ENCODE results near the gene LEMD1.

Gene LEMD1

GRCh38 chr1:205353191-205353590 is 68.7 kb downstream of the LEMD1 start (continued):
- TF ChIP-seq, protein P1, sequence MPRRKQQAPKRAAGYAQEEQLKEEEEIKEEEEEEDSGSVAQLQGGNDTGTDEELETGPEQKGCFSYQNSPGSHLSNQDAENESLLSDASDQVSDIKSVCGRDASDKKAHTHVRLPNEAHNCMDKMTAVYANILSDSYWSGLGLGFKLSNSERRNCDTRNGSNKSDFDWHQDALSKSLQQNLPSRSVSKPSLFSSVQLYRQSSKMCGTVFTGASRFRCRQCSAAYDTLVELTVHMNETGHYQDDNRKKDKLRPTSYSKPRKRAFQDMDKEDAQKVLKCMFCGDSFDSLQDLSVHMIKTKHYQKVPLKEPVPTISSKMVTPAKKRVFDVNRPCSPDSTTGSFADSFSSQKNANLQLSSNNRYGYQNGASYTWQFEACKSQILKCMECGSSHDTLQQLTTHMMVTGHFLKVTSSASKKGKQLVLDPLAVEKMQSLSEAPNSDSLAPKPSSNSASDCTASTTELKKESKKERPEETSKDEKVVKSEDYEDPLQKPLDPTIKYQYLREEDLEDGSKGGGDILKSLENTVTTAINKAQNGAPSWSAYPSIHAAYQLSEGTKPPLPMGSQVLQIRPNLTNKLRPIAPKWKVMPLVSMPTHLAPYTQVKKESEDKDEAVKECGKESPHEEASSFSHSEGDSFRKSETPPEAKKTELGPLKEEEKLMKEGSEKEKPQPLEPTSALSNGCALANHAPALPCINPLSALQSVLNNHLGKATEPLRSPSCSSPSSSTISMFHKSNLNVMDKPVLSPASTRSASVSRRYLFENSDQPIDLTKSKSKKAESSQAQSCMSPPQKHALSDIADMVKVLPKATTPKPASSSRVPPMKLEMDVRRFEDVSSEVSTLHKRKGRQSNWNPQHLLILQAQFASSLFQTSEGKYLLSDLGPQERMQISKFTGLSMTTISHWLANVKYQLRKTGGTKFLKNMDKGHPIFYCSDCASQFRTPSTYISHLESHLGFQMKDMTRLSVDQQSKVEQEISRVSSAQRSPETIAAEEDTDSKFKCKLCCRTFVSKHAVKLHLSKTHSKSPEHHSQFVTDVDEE (CRISPR knock-in tag; IDR thresholded peaks at IDR 0.05): no peak
- TF ChIP-seq ESRRG (CRISPR knock-in tag; IDR thresholded peaks at IDR 0.05) (no peak), RARB (CRISPR knock-in tag; IDR thresholded peaks at IDR 0.05) (no peak), POU6F1 (CRISPR knock-in tag; IDR thresholded peaks at IDR 0.05; ENCODE audit: borderline replicate concordance, low read depth) (no peak), GLIS3 (CRISPR knock-in tag; IDR thresholded peaks at IDR 0.05) (no peak)
- TF ChIP-seq, protein P2, sequence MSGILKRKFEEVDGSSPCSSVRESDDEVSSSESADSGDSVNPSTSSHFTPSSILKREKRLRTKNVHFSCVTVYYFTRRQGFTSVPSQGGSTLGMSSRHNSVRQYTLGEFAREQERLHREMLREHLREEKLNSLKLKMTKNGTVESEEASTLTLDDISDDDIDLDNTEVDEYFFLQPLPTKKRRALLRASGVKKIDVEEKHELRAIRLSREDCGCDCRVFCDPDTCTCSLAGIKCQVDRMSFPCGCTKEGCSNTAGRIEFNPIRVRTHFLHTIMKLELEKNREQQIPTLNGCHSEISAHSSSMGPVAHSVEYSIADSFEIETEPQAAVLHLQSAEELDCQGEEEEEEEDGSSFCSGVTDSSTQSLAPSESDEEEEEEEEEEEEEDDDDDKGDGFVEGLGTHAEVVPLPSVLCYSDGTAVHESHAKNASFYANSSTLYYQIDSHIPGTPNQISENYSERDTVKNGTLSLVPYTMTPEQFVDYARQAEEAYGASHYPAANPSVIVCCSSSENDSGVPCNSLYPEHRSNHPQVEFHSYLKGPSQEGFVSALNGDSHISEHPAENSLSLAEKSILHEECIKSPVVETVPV (CRISPR knock-in tag; IDR thresholded peaks at IDR 0.05): no peak

DNA sequence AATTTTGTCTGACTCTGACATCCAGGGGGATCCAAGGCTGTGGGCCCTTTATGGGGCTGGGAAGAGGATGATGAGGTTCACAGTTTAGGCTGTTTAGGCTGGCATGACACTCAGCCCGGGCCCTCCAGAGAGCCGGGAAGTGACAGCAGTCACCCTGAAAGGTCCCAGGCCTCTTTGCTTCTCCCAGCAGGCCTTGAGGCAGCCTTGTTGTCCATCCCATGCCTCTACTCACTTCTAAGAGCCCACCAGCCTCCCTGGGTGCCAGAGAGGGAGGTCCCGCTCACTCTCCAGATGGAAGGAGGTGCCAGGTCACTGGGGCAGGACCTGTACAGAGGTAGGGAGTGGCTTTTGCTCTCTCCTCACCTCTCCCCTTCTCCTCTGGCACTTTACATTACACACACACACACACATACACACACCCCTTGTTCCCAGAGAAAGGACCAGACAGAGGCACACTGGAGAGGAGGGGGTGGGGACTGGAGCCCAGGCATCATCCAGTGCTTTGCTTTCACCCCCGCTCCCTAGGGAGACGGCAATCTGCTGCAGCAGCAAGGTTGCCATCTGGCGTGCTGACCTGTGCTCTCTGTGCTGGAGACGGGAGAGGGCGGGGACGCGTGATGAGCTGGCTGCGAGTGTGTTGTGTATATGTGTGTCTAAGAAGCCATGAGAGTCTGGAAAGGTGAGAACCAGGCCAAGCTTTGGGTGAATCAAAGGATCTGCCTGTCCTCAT is 69.7 kb downstream of the LEMD1 start:
- ATAC-seq: no peak
- no peak for TF ChIP-seq CSDC2 (CRISPR knock-in tag; IDR thresholded peaks at IDR 0.05)

GRCh38 chr1:205350691-205351141 is 71.1 kb downstream of the LEMD1 start:
- no peak for ATAC-seq
- TF ChIP-seq ZNF565 (CRISPR knock-in tag; conservative IDR thresholded peaks at IDR 0.05; ENCODE audit: low read depth) (no peak), TCF4 (CRISPR knock-in tag; IDR thresholded peaks at IDR 0.05; ENCODE audit: borderline replicate concordance) (no peak), CSDC2 (CRISPR knock-in tag; IDR thresholded peaks at IDR 0.05) (no peak), SNAI2 (CRISPR knock-in tag; IDR thresholded peaks at IDR 0.05) (no peak), ISL1 (CRISPR knock-in tag; IDR thresholded peaks at IDR 0.05) (no peak), POU6F1 (CRISPR knock-in tag; IDR thresholded peaks at IDR 0.05; ENCODE audit: borderline replicate concordance, low read depth) (no peak), RARB (CRISPR knock-in tag; IDR thresholded peaks at IDR 0.05) (no peak), ZC3H10 (CRISPR knock-in tag; IDR thresholded peaks at IDR 0.05) (no peak), ZFP3 (CRISPR knock-in tag; IDR thresholded peaks at IDR 0.05) (no peak), OSR1 (CRISPR knock-in tag; IDR thresholded peaks at IDR 0.05) (no peak), ARNTL (CRISPR knock-in tag; IDR thresholded peaks at IDR 0.05; ENCODE audit: borderline replicate concordance, low read depth) (no peak), ZNF70 (CRISPR knock-in tag; IDR thresholded peaks at IDR 0.05) (no peak), ZFP30 (CRISPR knock-in tag; IDR thresholded peaks at IDR 0.05) (no peak), ZNF8 (CRISPR knock-in tag; IDR thresholded peaks at IDR 0.05) (no peak), PPARA (CRISPR knock-in tag; IDR thresholded peaks at IDR 0.05; ENCODE audit: borderline replicate concordance) (no peak), TOX (CRISPR knock-in tag; IDR thresholded peaks at IDR 0.05; ENCODE audit: borderline replicate concordance) (no peak)
- TF ChIP-seq, protein P1 (CRISPR knock-in tag; IDR thresholded peaks at IDR 0.05): no peak
- TF ChIP-seq, protein P3, sequence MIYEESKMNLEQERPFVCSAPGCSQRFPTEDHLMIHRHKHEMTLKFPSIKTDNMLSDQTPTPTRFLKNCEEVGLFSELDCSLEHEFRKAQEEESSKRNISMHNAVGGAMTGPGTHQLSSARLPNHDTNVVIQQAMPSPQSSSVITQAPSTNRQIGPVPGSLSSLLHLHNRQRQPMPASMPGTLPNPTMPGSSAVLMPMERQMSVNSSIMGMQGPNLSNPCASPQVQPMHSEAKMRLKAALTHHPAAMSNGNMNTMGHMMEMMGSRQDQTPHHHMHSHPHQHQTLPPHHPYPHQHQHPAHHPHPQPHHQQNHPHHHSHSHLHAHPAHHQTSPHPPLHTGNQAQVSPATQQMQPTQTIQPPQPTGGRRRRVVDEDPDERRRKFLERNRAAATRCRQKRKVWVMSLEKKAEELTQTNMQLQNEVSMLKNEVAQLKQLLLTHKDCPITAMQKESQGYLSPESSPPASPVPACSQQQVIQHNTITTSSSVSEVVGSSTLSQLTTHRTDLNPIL (CRISPR knock-in tag; IDR thresholded peaks at IDR 0.05; ENCODE audit: low read depth): no peak
- TF ChIP-seq, protein P4, sequence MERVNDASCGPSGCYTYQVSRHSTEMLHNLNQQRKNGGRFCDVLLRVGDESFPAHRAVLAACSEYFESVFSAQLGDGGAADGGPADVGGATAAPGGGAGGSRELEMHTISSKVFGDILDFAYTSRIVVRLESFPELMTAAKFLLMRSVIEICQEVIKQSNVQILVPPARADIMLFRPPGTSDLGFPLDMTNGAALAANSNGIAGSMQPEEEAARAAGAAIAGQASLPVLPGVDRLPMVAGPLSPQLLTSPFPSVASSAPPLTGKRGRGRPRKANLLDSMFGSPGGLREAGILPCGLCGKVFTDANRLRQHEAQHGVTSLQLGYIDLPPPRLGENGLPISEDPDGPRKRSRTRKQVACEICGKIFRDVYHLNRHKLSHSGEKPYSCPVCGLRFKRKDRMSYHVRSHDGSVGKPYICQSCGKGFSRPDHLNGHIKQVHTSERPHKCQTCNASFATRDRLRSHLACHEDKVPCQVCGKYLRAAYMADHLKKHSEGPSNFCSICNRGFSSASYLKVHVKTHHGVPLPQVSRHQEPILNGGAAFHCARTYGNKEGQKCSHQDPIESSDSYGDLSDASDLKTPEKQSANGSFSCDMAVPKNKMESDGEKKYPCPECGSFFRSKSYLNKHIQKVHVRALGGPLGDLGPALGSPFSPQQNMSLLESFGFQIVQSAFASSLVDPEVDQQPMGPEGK (CRISPR knock-in tag; IDR thresholded peaks at IDR 0.05; ENCODE audit: borderline replicate concordance): no peak

Measured in SK-N-SH treated with all-trans-retinoic acid at 6 μM for 48 hours (cell line).